OCI-LY1 (cell line): Measurements from ENCODE around the gene RGS7.

Source experiments
- H2AFZ ChIP-seq: fragments of 200-600 bp; sonication (generic), shearing (Covaris generic); 2 replicates; pipeline ENCODE4 v1.6.0; 2014; ENCODE audit warnings: antibody characterized with exemption, mild to moderate bottlenecking, low read length
- H3F3A ChIP-seq: fragments of 200-600 bp; sonication (generic), shearing (Covaris generic); 2 replicates; pipeline ENCODE4 v1.6.0; 2014; ENCODE audit warnings: mild to moderate bottlenecking, antibody characterized with exemption, low read length, moderate library complexity; ENCODE audit not compliant: insufficient read depth
- H3K27ac ChIP-seq: fragments of 200-600 bp; sonication (generic); 2 replicates; pipeline ENCODE4 v1.5.1; 2014; ENCODE audit warnings: low read length, mixed run types, mild to moderate bottlenecking, low read depth; ENCODE audit not compliant: poor library complexity, severe bottlenecking
- H3K27me3 ChIP-seq: fragments of 200-600 bp; sonication (generic); 2 replicates; pipeline ENCODE4 v1.6.0; 2014; ENCODE audit warnings: antibody characterized with exemption, mild to moderate bottlenecking, low read length, moderate library complexity; ENCODE audit not compliant: insufficient read depth
- H3K36me3 ChIP-seq: fragments of 200-600 bp; sonication (generic); 2 replicates; pipeline ENCODE4 v1.6.1; 2014; ENCODE audit warnings: mild to moderate bottlenecking, antibody characterized with exemption, low read length, moderate library complexity, mixed read lengths; ENCODE audit not compliant: insufficient read depth
- H3K4me1 ChIP-seq: fragments of 200-600 bp; sonication (generic); 2 replicates; pipeline ENCODE4 v1.5.1; 2014; ENCODE audit warnings: mild to moderate bottlenecking, low read length, moderate library complexity; ENCODE audit not compliant: insufficient read depth, severe bottlenecking
- H3K4me2 ChIP-seq: fragments of 200-600 bp; sonication (generic), shearing (Covaris generic); 2 replicates; pipeline ENCODE4 v1.6.1; 2014; ENCODE audit warnings: low read length
- H3K4me3 ChIP-seq: fragments of 200-600 bp; sonication (generic); 2 replicates; pipeline ENCODE4 v1.5.1; 2014; ENCODE audit warnings: low read length, low read depth, mild to moderate bottlenecking, mixed read lengths; ENCODE audit not compliant: poor library complexity, severe bottlenecking
- H3K79me2 ChIP-seq: fragments of 200-600 bp; shearing (Covaris generic); 2 replicates; pipeline ENCODE4 v1.6.1; 2016; ENCODE audit warnings: mixed run types, low read length, mixed read lengths; ENCODE audit not compliant: insufficient read depth
- H3K9ac ChIP-seq: fragments of 200-600 bp; sonication (generic), shearing (Covaris generic); 2 replicates; pipeline ENCODE4 v1.6.1; 2014; ENCODE audit warnings: mild to moderate bottlenecking, low read length, mixed read lengths
- H3K9me2 ChIP-seq: fragments of 200-600 bp; sonication (generic), shearing (Covaris generic); 2 replicates; pipeline ENCODE4 v1.6.1; 2014; ENCODE audit warnings: low read depth, mild to moderate bottlenecking, low read length, mixed read lengths
- H3K9me3 ChIP-seq: fragments of 200-600 bp; shearing (Covaris generic); 2 replicates; pipeline ENCODE4 v1.6.1; 2014; ENCODE audit warnings: low read length, mixed read lengths
- H4K20me1 ChIP-seq: fragments of 200-600 bp; sonication (generic), shearing (Covaris generic); 2 replicates; pipeline ENCODE4 v1.6.0; 2016; ENCODE audit warnings: mild to moderate bottlenecking, low read length; ENCODE audit not compliant: insufficient read depth
- EZH2 ChIP-seq: fragments of 200-600 bp; sonication (generic), shearing (Covaris generic); IDR thresholded peaks from 2 replicates; pipeline ENCODE4 v1.8.0; 2017; ENCODE audit warnings: borderline replicate concordance, mixed run types, mild to moderate bottlenecking, antibody characterized with exemption, low read length, moderate library complexity, mixed read lengths
- TF ChIP-seq, protein P1 (sequence below): fragments of 200-600 bp; sonication (generic), shearing (Covaris generic); IDR thresholded peaks from 2 replicates; pipeline ENCODE4 v1.5.1; 2017; ENCODE audit warnings: mild to moderate bottlenecking, antibody characterized with exemption, low read length, moderate library complexity, mixed read lengths

Gene RGS7

DNA sequence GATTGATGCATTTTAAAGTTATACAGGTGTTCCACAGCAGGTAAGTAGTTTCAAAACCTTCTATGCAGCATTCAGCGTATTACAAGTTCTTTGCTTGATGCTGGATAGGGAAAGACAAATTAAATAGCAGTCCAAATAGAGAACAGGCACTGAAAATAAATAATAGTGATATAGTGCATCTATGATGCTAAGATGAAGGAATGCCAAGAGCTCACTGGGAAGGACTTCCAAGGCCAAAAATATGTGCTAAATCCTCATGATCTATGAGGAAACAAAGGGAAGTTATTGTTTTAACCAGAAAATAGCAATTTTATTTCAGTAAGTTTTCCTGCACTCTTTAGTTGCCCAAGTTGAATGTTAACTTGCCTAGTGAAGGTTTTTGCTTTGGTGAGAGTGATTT lies 617.3 kb downstream of the RGS7 start:
- Histone ChIP-seq H3K27ac (no peak overlapping the region), H3K27me3 (no peaks in the 10 kb centered on the region), H3K36me3 (no peaks in the 10 kb centered on the region), H4K20me1 (no peaks in the 10 kb centered on the region), H3K4me1 (no peaks in the 10 kb centered on the region), H3K4me2 (no peak overlapping the region), H3K9me2 (no peaks in the 10 kb centered on the region), H3K9me3 (no peaks in the 10 kb centered on the region), H3K79me2 (no peaks in the 10 kb centered on the region), H3K4me3 (no peak overlapping the region), H2AFZ (no peak overlapping the region), H3K9ac (no peak overlapping the region), H3F3A (no peaks in the 10 kb centered on the region)
- TF ChIP-seq, protein P1, sequence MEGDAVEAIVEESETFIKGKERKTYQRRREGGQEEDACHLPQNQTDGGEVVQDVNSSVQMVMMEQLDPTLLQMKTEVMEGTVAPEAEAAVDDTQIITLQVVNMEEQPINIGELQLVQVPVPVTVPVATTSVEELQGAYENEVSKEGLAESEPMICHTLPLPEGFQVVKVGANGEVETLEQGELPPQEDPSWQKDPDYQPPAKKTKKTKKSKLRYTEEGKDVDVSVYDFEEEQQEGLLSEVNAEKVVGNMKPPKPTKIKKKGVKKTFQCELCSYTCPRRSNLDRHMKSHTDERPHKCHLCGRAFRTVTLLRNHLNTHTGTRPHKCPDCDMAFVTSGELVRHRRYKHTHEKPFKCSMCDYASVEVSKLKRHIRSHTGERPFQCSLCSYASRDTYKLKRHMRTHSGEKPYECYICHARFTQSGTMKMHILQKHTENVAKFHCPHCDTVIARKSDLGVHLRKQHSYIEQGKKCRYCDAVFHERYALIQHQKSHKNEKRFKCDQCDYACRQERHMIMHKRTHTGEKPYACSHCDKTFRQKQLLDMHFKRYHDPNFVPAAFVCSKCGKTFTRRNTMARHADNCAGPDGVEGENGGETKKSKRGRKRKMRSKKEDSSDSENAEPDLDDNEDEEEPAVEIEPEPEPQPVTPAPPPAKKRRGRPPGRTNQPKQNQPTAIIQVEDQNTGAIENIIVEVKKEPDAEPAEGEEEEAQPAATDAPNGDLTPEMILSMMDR = no peak
- TF ChIP-seq EZH2 = no peak

DNA sequence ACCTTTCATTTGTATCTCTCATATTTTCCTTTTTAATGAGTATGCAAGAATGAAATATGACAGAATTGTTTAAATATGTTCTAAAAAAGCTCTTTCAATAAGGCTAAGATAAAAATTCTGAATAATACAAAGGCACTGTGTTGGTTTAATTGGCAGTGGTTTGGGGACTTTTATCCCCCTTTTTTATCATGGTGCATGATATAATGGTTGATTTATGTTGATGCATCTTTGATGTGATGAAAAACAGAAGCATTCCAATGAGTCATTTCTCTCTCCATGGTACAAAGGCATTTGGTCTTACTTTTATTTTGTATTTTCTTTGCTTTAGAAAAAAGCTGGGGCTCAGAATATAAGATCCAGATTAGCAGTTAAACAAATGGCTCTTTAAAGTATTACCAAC lies 617.9 kb downstream of the RGS7 start:
- H3K9me2 ChIP-seq = no peaks in the 10 kb centered on the region
- no peaks in the 10 kb centered on the region for H3F3A ChIP-seq
- TF ChIP-seq, protein P1 = no peak
- no peak for TF ChIP-seq EZH2
- no peaks in the 10 kb centered on the region for H3K9me3 ChIP-seq
- H3K27me3 ChIP-seq = no peaks in the 10 kb centered on the region
- no peak overlapping the region for H3K9ac ChIP-seq
- H3K36me3 ChIP-seq = no peaks in the 10 kb centered on the region
- H3K79me2 ChIP-seq = no peaks in the 10 kb centered on the region
- H4K20me1 ChIP-seq = no peaks in the 10 kb centered on the region
- H3K27ac ChIP-seq = no peak overlapping the region
- no peak overlapping the region for H3K4me2 ChIP-seq
- no peak overlapping the region for H2AFZ ChIP-seq
- H3K4me1 ChIP-seq = no peaks in the 10 kb centered on the region
- no peak overlapping the region for H3K4me3 ChIP-seq

DNA sequence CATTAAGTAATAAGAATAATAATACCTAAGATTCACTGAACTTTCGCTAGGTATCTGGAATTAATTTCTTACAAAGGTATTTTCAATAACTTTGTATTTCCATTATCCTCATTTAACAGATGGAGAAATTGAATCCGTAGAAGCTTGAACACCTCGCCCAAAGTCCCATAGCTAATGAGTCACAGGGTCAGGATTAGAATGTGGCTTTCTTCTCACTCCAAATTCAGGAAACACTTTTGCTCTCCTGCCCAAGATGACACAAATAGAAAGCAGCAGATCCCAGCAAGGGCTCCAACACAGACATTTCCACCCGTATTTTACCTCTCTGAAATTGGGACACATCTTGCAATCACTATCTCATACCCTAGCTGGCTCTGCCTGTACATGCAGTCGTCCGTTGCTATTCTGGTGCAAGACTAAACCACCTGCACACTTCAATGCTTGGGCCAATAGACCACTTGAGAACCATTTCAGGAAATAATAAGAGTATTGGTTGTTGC lies 619.2 kb downstream of the RGS7 start:
- Histone ChIP-seq H3F3A (no peaks in the 10 kb centered on the region), H3K9ac (no peak overlapping the region), H3K4me2 (no peak overlapping the region), H3K79me2 (no peaks in the 10 kb centered on the region), H4K20me1 (no peaks in the 10 kb centered on the region), H3K27ac (no peak overlapping the region), H3K9me3 (no peaks in the 10 kb centered on the region), H3K4me3 (no peak overlapping the region), H2AFZ (no peak overlapping the region), H3K27me3 (no peaks in the 10 kb centered on the region), H3K9me2 (no peaks in the 10 kb centered on the region), H3K4me1 (no peaks in the 10 kb centered on the region), H3K36me3 (no peaks in the 10 kb centered on the region)
- no peak for TF ChIP-seq EZH2
- TF ChIP-seq, protein P1 = no peak
